Neural cell (in vitro differentiated cells): ENCODE results near the gene CREBL2. TPM values are rescaled to one million over a fixed set of nuclear protein-coding genes. Genes with fewer than 3 reads are reported as not detected.

ENCODE experiments used
- H2AFZ ChIP-seq: fragments of 200-600, 300-800 bp; sonication (generic), shearing (Covaris generic); 2 replicates; pipeline ENCODE4 v1.6.0; 2014; ENCODE audit warnings: low read depth, mild to moderate bottlenecking, antibody characterized with exemption, low read length, moderate library complexity
- H3F3A ChIP-seq: fragments of 200-600 bp; shearing (Covaris generic); 2 replicates; pipeline ENCODE4 v1.6.1; 2016; ENCODE audit warnings: mild to moderate bottlenecking, moderate library complexity, mixed read lengths, antibody characterized with exemption, low read length; ENCODE audit not compliant: insufficient read depth, poor library complexity, severe bottlenecking
- H3K27ac ChIP-seq: fragments of 200-600, 300-800 bp; sonication (generic), shearing (Covaris generic); 2 replicates; pipeline ENCODE4 v1.5.1; 2014; ENCODE audit warnings: mild to moderate bottlenecking, low read length, moderate library complexity
- H3K27me3 ChIP-seq: fragments of 300-800, 200-600 bp; sonication (generic), shearing (Covaris generic); 2 replicates; pipeline ENCODE4 v1.6.0; 2014; ENCODE audit warnings: mild to moderate bottlenecking, low read depth, low read length, moderate library complexity; ENCODE audit not compliant: insufficient read depth
- H3K36me3 ChIP-seq: fragments of 300-800, 200-600 bp; sonication (generic), shearing (Covaris generic); 2 replicates; pipeline ENCODE4 v1.5.1; 2014; ENCODE audit warnings: mild to moderate bottlenecking, antibody characterized with exemption, low read length, moderate library complexity; ENCODE audit not compliant: insufficient read depth
- H3K4me2 ChIP-seq: fragments of 300-800, 200-600 bp; sonication (generic), shearing (Covaris generic); 2 replicates; pipeline ENCODE4 v1.6.0; 2014; ENCODE audit warnings: mild to moderate bottlenecking, low read length
- H3K4me3 ChIP-seq: fragments of 300-800, 200-600 bp; sonication (generic), shearing (Covaris generic); 2 replicates; pipeline ENCODE4 v1.5.1; 2014; ENCODE audit warnings: mild to moderate bottlenecking, low read length, moderate library complexity
- H3K79me2 ChIP-seq: fragments of 200-600 bp; shearing (Covaris generic); replicated peaks from 2 replicates; pipeline ENCODE4 v1.6.0; 2014; ENCODE audit warnings: mild to moderate bottlenecking, low read length, moderate library complexity; ENCODE audit not compliant: insufficient read depth
- H3K9ac ChIP-seq: fragments of 300-800, 200-600 bp; sonication (generic), shearing (Covaris generic); 2 replicates; pipeline ENCODE4 v1.6.1; 2016; ENCODE audit warnings: mild to moderate bottlenecking, low read length, mixed read lengths
- H3K9me2 ChIP-seq: fragments of 200-600 bp; shearing (Covaris generic); 2 replicates; pipeline ENCODE4 v1.6.1; 2016; ENCODE audit warnings: mild to moderate bottlenecking, low read length, mixed read lengths; ENCODE audit not compliant: insufficient read depth
- H3K9me3 ChIP-seq: fragments of 200-600, 300-800 bp; sonication (generic), shearing (Covaris generic); 2 replicates; pipeline ENCODE4 v1.6.1; 2016; ENCODE audit warnings: mild to moderate bottlenecking, mixed run types, low read length, moderate library complexity, mixed read lengths
- H4K20me1 ChIP-seq: fragments of 200-600 bp; shearing (Covaris generic); 2 replicates; pipeline ENCODE4 v1.6.1; 2016; ENCODE audit warnings: mild to moderate bottlenecking, mixed run types; ENCODE audit not compliant: insufficient read depth
- CTCF ChIP-seq: fragments of 450-650 bp; IDR thresholded peaks from 2 replicates; pipeline ENCODE4 v1.5.1; 2014; ENCODE audit warnings: antibody characterized with exemption, mild to moderate bottlenecking, moderate library complexity; ENCODE audit not compliant: poor library complexity, severe bottlenecking
- EP300 ChIP-seq: fragments of 450-650 bp; conservative IDR thresholded peaks from 2 replicates; pipeline ENCODE4 v1.6.1; 2014; ENCODE audit warnings: antibody characterized with exemption, mild to moderate bottlenecking, moderate library complexity; ENCODE audit not compliant: poor library complexity, severe bottlenecking
- EZH2 ChIP-seq: fragments of 200-600, 300-800 bp; shearing (Covaris generic), sonication (generic); IDR thresholded peaks from 2 replicates; pipeline ENCODE4 v1.6.1; 2014; ENCODE audit warnings: antibody characterized with exemption, low read length, borderline replicate concordance, mild to moderate bottlenecking; ENCODE audit not compliant: insufficient read depth, poor library complexity, severe bottlenecking
- MXI1 ChIP-seq: fragments of 450-650 bp; conservative IDR thresholded peaks from 2 replicates; pipeline ENCODE4 v1.6.1; 2014; ENCODE audit warnings: antibody characterized with exemption, mild to moderate bottlenecking; ENCODE audit not compliant: poor library complexity, severe bottlenecking
- POLR2AphosphoS5 ChIP-seq: IDR thresholded peaks from 2 replicates; pipeline ENCODE4 v1.6.1; 2012
- RAD21 ChIP-seq: fragments of 450-650 bp; conservative IDR thresholded peaks from 2 replicates; pipeline ENCODE4 v1.6.1; 2014; ENCODE audit warnings: antibody characterized with exemption, mild to moderate bottlenecking, moderate library complexity
- REST ChIP-seq: IDR thresholded peaks from 2 replicates; pipeline ENCODE4 v1.6.1; 2012; ENCODE audit warnings: borderline replicate concordance
- SMC3 ChIP-seq: fragments of 450-650 bp; conservative IDR thresholded peaks from 2 replicates; pipeline ENCODE4 v1.6.1; 2014; ENCODE audit warnings: antibody characterized with exemption, mild to moderate bottlenecking, moderate library complexity; ENCODE audit not compliant: poor library complexity
- TAF1 ChIP-seq: IDR thresholded peaks from 2 replicates; pipeline ENCODE4 v1.6.1; 2012; ENCODE audit warnings: low read depth
- polyA plus RNA-seq: library from polyadenylated mRNA; depleted of rRNA; stranded (reverse); fragments of >200 nt; gene quantifications from 2 replicates; pipeline ENCODE4 v1.2.3, GENCODE V29; 2014

CREBL2 gene
- polyA plus RNA-seq, 1 donor from 2014 or later = 29.9 TPM

DNA sequence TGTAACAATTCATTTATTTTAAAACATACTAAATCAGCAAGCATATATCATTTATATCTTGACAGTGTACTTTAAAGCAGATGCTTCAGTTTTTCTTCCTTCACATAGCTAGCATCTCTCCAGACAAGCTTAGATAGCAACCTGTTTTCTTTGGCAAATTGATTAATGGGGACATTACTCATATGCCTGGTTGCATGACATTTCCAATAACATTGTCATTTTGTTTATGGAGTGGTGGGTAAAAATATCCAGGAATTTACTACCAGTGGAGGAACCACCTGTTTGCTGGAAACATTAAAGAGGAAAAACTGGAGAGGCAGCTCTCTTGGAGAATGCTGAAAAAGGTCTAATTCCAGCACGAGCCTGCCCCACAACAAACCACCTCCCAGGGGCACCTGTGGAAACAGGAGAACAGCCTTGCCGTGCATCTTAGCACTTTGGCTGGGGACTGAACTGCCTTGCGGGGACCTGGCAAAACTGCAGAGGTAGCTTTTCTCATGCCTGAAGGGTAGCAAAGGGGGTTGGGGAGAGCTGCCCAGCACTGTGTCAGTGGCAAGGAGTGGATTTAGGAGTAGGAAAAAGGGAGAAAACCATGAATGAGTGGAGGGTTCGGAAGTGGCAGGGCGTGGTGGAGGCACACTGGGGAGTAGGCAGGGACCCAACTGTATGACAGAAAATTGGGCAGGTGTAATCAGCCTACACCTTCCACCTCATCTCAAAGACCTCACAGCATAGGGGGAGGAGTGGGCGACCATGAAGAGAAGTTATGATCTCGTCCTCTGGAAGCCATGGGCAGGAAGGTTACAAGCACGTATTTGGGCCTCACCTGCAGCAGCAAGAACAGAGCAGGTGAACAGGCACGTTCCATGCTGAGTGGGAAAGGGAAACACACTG is 11.7 kb upstream of the CREBL2 start:
- H2AFZ ChIP-seq = no peak overlapping the region

More for the DNA sequence above, 11.7 kb upstream of the CREBL2 start:
- Histone ChIP-seq H3K4me3 (no peak overlapping the region), H3K4me2 (no peak overlapping the region), H3K27me3 (no peaks in the 10 kb centered on the region), H4K20me1 (no peaks in the 10 kb centered on the region), H3K79me2 (no peaks in the 10 kb centered on the region), H3K27ac (no peak overlapping the region), H3F3A (no peaks in the 10 kb centered on the region), H3K36me3 (no peaks in the 10 kb centered on the region), H3K9me2 (no peaks in the 10 kb centered on the region), H3K9ac (no peak overlapping the region), H3K9me3 (no peaks in the 10 kb centered on the region)
- no peak for TF ChIP-seq REST
- no peak for TF ChIP-seq MXI1
- TF ChIP-seq TAF1 = no peak
- TF ChIP-seq EP300 = no peak
- no peak for TF ChIP-seq EZH2
- TF ChIP-seq CTCF = no peak
- no peak for TF ChIP-seq POLR2AphosphoS5
- no peak for TF ChIP-seq SMC3
- no peak for TF ChIP-seq RAD21
